Amygdala (tissue), 56 donors: Measurements from ENCODE around the gene ORC3.
"Not testable (repeated sequence)": the region's sequence is repeated elsewhere in the genome, so short reads cannot be mapped to it uniquely, and the experiment has no call there.

Experiments used
- DNase-seq, 56 donors: peaks; one replicate each; lab custom pipeline; 2025; lab: John Stamatoyannopoulos, UW

ORC3 gene

DNA sequence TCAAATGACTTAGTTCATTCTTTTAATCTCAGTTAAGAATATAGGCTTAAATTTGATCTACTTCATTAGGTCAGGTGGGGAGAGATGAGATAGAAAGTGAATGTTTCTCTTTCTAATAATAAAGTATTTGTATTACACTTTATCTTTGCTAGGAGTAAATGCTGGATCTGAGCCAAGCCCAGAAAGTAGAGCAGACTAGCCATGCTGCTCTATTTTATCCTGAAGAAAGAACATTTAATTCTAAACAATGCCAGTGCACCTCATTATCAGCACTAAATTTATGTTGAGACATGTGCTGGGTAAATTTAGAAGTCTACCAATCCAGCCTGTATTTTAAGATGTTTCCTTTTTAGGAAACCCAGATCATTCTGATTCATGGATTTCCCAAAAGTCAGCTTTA is 68.6 kb downstream of the ORC3 start:
- peak in 2 of 56 donors; percentile 5 to 14 for DNase-seq

DNA sequence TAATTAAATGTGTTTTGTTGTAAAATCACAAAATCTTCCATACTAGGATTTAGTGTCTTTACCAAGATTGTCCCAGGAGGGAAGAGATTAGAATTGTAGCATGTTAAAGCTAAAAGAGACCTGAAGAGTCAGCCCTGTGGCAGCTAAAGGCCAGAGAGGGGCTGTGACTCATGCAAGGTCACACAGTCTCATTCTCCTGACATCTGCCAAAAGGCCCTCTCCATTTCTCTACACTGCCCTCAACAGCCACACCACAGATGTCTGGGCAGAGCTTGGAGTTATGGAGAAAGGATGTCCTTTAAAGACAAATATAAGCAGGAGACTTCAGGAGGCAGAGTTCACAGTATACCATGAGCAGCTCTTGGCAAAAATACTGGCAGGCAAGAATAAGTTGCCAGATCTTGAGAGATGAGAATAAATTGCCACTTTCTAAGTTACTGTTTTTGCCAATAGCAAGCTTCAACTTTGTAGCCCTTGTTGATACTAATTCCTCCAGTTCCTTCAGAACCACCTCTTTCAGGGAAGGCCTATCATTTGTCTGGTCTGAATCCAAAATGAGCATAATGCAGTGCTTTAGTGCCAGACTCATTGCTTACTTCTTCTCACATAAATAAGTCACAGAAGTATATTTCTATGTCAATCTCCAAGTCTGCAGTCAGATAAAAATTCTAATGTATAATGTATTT is 70.4 kb downstream of the ORC3 start:
- DNase-seq = no peak

DNA sequence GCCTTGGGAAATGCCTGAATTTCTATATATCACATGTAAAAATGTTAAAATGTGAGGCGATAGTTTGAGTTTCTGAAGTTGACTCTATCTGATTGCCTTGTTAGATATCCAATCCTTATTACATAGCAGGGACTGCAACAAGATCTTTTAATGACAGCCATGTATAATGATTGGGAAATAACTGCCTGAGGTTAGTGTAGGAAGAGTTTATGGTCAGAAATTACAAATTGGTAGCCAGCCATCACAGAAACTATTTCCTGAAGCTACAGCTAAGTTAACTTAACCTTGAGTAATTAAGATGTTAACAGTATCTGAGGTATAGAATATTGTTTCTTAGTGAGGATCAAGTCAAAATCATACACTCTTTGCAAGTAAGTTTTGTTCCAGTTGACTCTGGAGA is 71.1 kb downstream of the ORC3 start:
- DNase-seq = no peak

DNA sequence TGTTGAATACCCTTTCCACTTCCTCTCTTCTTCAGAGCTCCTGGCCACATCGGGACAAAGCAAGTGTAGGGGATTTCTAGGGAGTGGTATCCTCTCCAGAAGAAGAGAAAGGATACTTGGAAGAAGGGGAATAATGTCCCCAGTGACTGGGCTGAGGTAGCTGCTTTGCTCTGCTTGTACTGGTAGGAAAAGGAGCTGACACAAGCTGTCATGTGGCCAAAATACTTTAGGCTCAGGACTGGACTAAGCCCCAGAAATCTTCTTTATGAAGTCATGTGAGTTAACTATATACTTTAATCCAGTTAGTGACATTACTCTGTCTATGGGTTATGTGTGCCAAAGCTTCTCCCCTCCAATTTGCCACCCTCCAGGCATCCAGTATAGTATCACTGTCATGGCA is 71.6 kb downstream of the ORC3 start:
- DNase-seq = no peak

DNA sequence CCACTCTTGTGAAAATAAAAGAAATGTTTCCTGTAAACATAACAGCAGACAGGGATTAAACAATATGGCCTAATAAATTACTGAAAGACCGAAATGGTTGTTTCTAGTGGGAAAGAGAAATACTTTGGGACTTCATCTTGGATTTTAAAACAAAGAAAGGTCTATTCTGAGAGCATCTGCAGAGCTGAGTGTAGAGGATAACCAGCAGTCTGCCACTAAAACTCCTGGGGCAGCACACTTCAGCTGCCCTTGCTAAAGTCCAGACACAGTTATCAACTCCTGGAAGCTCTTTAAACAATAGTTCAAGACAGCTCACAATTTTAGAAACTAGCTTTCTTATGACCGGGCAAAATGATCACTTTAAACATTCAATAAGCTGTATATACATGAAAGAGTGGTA is 73.5 kb downstream of the ORC3 start:
- DNase-seq = no peak

DNA sequence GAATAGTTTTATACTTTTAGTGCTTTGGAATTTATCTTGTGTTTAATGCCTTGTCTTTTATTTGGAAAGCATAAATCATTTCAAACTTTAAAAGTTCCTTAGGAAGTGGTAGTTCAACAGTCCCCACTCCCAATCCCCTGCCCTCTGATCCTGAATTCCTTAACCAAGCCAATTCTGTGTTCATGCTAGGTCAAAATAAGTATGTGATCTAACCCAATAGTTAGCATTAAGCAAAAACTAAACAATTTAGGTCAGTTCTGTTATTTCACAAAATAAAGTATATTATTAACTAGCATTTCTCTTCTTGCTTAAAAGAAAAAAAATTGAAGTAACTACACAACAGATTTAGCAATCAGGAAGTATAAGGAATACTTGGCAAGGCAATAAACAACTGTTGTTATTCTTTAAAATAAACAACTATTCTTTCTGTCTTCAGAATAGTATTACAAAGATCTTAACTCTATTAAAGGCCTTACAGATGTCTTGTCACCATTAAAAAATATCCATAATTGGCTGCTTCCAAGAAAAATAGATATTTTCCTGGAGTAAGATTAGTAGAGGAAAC is 75.1 kb downstream of the ORC3 start:
- no peak for DNase-seq

DNA sequence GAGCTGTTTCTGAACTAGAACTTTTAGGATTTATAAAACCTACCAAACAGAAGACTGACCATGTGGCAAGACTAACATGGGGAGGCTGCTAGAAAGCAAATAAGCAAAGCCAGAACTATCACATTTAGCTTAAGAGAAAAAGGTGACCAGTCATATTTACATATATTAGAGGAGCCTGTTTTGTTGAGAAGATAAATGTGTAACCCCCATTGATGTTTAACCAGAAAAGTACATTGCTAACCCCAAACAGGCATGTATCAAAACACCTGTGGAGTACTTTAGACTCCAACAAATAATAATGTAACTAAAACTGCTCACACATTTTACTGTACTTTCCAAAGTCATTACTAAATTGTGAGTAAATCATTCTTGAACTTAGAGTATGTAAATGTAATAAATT is 77.1 kb downstream of the ORC3 start:
- no peak for DNase-seq

DNA sequence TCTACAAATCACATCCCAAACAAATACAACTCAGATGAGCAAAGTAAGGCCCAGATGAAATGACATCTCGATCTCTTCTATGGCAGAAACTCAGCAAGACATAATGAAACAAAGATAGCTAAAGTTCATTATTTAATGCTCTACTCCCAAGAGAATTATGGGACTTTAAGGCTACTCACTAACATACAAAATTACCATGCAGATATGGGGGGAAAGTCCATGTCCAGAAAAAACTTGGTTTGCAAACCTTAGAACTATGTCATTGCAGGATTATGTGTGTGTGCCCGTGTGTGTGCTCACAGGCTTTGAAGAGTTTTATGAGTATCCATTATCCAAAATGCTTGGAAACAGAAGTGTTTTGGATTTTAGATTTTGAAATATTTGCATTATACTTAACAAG is 78.1 kb downstream of the ORC3 start:
- no peak for DNase-seq

DNA sequence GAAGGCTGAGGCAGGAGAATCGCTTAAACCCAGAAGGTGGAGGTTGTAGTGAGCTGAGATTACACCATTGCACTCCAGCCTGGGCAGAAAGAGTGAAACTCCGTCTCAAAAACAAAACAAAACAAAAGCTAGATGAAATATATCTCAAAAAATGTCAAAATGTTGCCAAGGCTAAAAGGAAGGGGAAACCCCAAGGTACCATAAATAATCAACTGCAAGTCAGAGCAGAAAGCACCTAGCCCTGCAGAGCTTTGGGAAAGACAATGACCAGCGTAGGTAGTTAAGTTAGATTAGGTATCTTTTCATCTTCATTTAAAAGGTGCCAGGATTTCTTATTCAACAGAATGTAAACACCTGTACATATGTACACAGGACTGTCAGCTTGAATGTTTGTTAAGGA is 79.1 kb downstream of the ORC3 start:
- DNase-seq = no peak

DNA sequence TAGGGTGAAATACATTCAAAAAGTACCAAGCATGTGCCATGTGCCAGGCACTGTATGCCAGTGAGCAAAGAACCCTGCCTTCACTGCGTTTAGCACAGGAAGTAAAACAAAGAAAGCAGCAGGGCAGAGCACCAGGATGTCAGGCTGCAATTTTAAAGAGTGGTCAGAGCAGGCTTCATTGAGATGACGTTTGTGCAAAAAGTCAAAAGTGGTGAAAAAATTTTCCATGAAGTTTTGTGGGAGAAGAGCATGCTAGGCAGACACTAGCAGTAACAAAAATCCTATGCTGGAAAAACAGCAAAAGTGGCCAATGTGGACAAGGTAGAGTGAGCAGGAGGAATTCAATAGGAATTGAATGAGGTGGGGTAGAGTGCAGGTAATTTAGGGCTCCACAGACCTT is 80.8 kb downstream of the ORC3 start:
- DNase-seq = no peak

DNA sequence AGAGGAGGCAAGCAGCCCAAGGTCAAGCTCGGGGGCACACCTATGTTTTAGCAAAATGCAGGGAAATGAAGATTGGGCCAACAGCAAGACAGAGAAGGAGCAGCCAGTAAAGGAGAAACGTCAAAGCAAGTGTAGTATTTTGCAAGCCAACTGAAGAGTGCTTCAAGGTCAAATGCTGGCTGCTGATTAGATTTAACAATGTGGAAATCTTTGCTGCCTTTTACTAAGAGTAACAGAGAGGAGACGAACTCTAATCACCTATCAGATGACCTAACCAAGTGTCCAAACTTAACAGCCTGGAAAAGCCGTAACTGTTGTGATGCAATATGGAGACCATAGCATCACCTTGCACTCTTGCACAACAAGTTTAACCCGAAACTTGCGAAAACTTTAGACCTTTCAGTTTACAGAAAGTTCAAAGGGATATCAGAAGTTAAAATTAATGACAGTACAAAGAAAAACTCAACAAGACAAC is 81.7 kb downstream of the ORC3 start:
- no peak for DNase-seq

DNA sequence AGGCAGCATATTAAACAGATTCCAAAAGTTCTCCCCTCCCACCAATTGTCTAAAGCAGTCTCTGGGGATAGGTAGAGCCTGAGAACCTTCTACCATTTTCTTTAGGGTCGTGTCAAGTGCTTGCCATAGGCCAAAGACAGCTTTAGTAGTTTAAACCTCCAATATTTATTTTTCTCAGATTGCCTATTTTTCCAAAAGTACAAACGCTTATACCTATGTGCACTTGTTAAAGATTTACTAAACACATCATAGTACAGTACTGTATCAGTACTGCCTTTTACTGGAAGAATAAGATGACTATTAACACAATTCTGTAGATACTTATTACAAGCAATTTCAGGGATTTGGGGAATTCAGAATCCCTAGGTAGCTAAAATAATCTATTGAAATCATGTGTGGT is 82.7 kb downstream of the ORC3 start:
- no peak for DNase-seq

DNA sequence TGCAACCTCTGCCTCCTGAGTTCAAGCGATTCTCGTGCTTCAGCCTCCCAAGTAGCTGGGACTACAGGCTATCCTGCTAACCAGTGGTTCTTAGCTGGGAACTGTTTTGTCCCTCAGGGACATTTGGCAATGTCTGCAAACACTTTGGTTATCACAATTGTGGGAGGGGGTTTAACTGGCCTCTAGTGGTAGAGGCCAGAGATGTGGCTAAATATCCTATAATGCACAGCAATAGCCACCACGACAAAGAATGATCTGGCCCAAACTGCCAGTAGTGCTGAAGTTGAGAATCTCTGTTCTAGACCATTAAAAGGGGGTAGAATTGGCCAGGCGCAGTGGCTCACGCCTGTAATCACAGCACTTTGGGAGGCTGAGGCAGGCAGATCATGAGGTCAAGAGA is 83.3 kb downstream of the ORC3 start:
- no peak for DNase-seq

DNA sequence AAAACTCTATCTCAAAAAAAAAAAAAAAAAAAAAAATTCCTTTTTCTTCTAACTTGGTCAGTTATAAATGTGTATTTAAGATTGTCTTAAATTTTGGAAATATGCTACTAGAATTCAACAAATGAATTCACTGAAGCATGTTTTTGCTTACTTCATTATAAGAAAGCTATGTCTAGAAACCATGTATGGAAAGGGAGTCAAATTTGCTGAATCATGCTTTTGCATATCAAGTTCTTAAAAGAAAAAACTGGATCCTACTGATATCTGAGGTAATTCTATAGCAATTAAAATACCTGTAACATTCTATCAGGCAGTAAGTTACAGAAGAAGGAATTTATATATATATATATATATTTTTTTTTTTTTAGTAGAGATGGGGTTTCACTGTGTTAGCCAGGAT is 84.4 kb downstream of the ORC3 start:
- DNase-seq = no peak

DNA sequence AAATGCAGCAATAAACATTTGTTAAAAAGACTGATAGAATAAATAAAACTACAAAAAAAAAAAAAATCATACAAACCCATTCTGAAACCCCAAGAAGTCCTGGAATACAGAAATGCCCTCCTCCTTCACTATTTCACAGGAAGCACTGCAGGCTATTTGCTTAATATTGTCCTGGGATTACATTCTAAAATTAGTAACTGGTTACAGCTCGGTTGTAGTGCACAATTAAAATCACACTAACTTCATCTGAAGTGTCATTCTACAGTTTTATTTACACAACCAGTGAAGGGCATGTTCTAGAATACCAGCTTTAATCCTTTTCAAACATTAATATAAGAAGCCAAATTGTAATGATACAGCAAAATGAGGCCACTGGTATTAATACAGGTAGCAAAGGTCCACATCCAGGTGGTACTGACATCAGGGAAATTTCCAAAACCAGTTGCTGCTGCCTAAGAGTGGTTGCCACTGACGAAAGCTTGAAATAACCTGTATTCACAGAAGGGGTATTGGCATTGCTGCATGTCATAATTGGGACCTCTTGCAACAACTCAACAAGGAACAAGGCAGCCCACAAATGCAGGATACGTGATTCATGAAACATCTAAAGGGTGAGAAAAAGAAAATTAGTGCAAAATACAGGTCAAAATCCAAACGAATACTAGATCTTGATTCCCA is 85.2 kb downstream of the ORC3 start:
- no peak for DNase-seq

DNA sequence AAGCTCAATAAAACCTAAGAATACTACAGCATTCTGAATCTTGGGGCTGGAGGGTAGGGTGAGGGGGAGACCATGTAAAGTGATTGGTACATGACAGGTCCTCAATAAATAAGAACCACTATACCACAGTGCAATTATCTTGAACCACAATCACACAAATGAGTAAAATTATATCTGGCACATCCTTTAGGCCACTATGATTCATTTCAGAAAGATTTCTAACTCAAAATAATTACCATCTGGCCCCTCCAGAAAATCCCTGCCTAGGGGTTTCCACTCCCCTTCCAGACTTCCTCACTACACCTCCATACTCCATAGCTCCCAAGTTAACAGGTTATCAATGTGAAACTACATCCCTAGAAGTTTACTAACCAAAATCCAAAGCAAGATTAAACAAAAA is 92.4 kb downstream of the ORC3 start:
- DNase-seq = no peak

DNA sequence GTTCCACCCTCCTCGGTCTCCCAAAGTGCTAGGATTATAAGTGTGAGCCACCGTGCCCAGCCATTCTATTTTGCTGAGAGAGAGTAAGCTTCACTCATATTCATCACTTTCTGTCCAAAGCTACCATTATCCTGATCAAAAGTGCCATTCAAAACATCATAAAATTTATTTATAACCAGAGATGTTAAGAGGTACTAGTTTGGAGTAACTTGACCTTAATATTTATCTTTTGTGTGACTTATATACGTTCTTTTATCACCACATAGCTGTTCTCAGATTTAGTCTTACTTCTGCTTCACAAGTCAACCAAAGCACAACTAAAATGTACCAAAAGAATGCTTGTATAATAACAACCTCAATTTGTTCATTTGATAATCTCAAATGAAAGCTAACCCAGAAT is 94.0 kb downstream of the ORC3 start:
- no peak for DNase-seq

DNA sequence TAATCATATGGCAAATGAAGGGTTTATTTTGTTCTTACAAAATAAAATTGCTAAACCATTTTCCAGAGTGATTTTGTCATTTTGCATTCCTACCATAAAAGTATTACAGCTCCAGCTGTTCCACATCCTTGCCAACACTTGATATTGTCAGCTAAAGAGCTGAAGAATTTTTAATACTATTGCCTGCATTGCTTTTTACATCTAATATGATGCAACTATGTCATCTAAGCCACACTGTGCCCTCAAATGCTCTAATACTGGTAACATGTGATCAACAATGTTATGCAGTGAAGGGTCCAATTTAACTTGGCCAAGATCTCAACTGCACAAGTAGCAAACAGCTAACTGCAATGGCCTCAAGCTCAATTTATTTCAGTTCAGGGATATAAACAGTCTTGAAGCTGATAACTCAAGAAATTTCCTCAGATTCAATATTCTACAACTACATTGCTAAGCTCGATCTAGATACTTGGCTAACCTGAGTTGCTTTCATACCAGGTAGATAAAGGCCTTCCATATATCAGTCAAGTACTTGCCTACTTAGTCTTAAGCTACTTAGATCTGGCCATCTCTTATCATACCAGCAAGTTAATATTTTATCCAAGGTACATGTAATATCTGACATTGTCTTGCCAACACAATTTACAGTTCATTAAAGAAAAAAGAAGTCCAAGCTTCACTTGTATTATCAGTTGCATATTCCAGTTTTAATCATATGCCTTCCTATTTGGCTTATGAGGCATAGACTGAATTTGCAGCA is 95.1 kb downstream of the ORC3 start:
- DNase-seq = no peak

DNA sequence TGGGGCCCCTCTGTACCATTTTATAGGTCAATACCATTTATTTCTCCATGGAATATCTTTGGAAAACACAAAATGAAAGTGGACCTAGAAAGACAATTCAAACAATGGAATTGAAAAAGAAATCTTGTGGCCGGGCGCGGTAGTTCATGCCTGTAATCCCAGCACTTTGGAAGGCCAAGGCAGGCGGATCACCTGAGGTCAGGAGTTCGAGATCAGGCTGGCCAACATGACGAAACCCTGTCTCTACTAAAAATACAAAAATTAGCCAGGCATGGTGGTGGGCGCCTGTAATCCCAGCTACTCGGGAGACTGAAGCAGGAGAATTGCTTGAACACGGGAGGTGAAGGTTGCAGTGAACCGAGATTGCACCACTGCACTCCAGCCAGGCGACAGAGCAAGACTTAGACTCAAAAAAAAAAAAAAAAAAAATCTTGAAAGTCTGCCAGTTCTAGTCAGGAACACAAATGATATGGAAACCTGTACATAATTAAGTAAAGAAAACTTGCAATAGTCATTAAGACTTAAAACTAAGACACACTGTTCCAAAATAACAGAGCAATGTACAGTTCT is 96.8 kb downstream of the ORC3 start:
- DNase-seq = not testable (repeated sequence)

DNA sequence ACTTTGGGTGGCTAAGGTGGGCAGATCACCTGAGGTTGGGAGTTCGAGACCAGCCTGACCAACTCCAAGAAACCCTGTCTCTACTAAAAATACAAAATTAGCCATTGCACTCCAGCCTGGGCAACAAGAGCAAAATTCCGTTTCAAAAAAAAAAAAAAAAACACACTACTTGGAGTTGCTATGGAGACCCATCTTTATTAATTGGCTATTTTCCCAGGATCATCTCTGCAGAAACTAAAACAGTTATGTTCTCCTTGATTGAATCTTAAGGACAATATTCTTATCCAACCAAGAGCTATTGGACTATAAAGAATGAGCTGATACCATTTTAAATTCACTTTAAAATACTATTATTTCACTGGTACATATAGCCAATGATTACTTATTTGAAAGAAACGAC is 97.4 kb downstream of the ORC3 start:
- DNase-seq = no peak

DNA sequence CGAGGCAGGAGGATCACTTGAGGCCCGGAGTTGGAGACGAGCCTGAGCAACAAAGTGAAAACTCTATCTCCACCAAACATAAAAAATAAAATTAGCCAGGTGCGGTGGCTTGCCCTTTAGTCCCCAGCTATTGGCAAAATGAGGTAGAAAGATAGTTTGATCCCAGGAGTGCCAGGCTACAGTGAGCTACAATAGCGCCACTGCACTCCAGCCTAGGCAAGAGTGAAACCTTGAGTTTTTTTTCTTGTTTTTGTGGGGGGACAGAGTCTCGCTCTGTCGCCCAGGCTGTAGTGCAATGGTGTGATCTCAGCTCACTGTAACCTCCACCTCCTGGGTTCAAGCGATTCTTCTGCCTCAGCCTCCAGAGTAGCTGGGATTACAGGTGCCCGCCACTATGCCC is 98.0 kb downstream of the ORC3 start:
- DNase-seq = not testable (repeated sequence)
